IMR-90 (cell line): ENCODE measurements around the gene SMC6. TPM values are rescaled to one million over a fixed set of nuclear protein-coding genes. Genes with fewer than 3 reads are reported as not detected.

Experiments
- ATAC-seq: fragments of 200-7000 bp; cut with Tn5 transposase; 2 replicates; pipeline ENCODE4 v1.9.1; 2020; ENCODE audit warnings: low read depth, mild to moderate bottlenecking, moderate library complexity
- BruUV-seq: library from RNA; stranded (reverse); fragments of 400-500 nt; replicated peaks from 2 replicates; lab custom pipeline; 2021; lab: Mats Ljungman, UMichigan
- CTCF ChIA-PET: fragments of 300-600 bp; formaldehyde crosslinking; extraction: SDS; loops from one replicate; lab custom pipeline; 2021; ENCODE audit warnings: antibody characterized with exemption; lab: Yijun Ruan, JAX
- POLR2A ChIA-PET: fragments of 300-600 bp; sonication (Branson Sonifier 250); formaldehyde crosslinking; loops from one replicate; lab custom pipeline; 2022; ENCODE audit warnings: antibody characterized with exemption; ENCODE audit not compliant: unreplicated experiment; lab: Charles Lee
- DNase-seq: peaks from one replicate; pipeline ENCODE4 v3.0.0; 2013
- H2AFZ ChIP-seq: replicated peaks from 2 replicates; pipeline ENCODE3; 2013; ENCODE audit warnings: low read length, mild to moderate bottlenecking; ENCODE audit not compliant: poor library complexity
- H2AK5ac ChIP-seq: 2 replicates; pipeline ENCODE4 v1.6.1; 2013; ENCODE audit warnings: low read depth, low read length, inconsistent platforms
- H2AK9ac ChIP-seq: replicated peaks from 2 replicates; pipeline ENCODE3; 2013; ENCODE audit warnings: mild to moderate bottlenecking, low read depth, low read length, moderate library complexity; ENCODE audit not compliant: poor library complexity
- H2BK120ac ChIP-seq: 2 replicates; pipeline ENCODE4 v1.6.1; 2013; ENCODE audit warnings: low read depth, low read length, inconsistent platforms
- H2BK15ac ChIP-seq: 3 replicates; pipeline ENCODE4 v1.6.1; 2013; ENCODE audit warnings: low read depth, low read length, inconsistent platforms
- H2BK20ac ChIP-seq: 2 replicates; pipeline ENCODE4 v1.6.1; 2013; ENCODE audit warnings: low read depth, mild to moderate bottlenecking, inconsistent platforms, low read length, moderate library complexity
- H2BK5ac ChIP-seq: 2 replicates; pipeline ENCODE4 v1.6.1; 2013; ENCODE audit warnings: mild to moderate bottlenecking, low read depth, low read length, inconsistent platforms; ENCODE audit not compliant: poor library complexity, severe bottlenecking
- H3K14ac ChIP-seq: replicated peaks from 2 replicates; pipeline ENCODE4 v1.6.1; 2013; ENCODE audit warnings: low read depth, low read length, inconsistent platforms
- H3K18ac ChIP-seq: 2 replicates; pipeline ENCODE4 v1.6.1; 2013; ENCODE audit warnings: low read depth, low read length, control low read depth
- H3K23ac ChIP-seq: 2 replicates; pipeline ENCODE4 v1.6.1; 2013; ENCODE audit warnings: low read depth, low read length, inconsistent platforms
- H3K27ac ChIP-seq: 2 replicates; pipeline ENCODE4 v1.5.1; 2013; ENCODE audit warnings: mild to moderate bottlenecking, control low read depth, low read length; ENCODE audit not compliant: insufficient read depth
- H3K27me3 ChIP-seq: 2 replicates; pipeline ENCODE4 v1.6.1; 2013; ENCODE audit warnings: low read length; ENCODE audit not compliant: control insufficient read depth, insufficient read depth
- H3K36me3 ChIP-seq: 2 replicates; pipeline ENCODE4 v1.6.1; 2013; ENCODE audit warnings: low read length, mixed read lengths; ENCODE audit not compliant: control insufficient read depth, insufficient read depth
- H3K4ac ChIP-seq: 2 replicates; pipeline ENCODE4 v1.6.1; 2013; ENCODE audit warnings: low read depth, low read length, inconsistent platforms
- H3K4me1 ChIP-seq: 2 replicates; pipeline ENCODE4 v1.6.1; 2013; ENCODE audit warnings: low read length, mixed read lengths; ENCODE audit not compliant: control insufficient read depth, insufficient read depth
- H3K4me2 ChIP-seq: 2 replicates; pipeline ENCODE4 v1.6.1; 2013; ENCODE audit warnings: low read depth, mild to moderate bottlenecking, control low read depth, low read length, moderate library complexity
- H3K4me3 ChIP-seq: 2 replicates; pipeline ENCODE4 v1.5.1; 2013; ENCODE audit warnings: low read depth, mild to moderate bottlenecking, control low read depth, low read length, moderate library complexity; ENCODE audit not compliant: insufficient read depth
- H3K56ac ChIP-seq: 2 replicates; pipeline ENCODE4 v1.6.1; 2013; ENCODE audit warnings: low read length, inconsistent platforms; ENCODE audit not compliant: insufficient read depth; ENCODE audit errors: extremely low read depth
- H3K79me1 ChIP-seq, 2 experiments: 2 replicates each; pipeline ENCODE4 v1.6.1; 2013; ENCODE audit warnings: low read length in 2 of 2, inconsistent platforms in 1 of 2, low read depth in 1 of 2
- H3K9ac ChIP-seq: 2 replicates; pipeline ENCODE4 v1.6.1; 2013; ENCODE audit warnings: low read depth, low read length, control low read depth
- H3K9me1 ChIP-seq: 2 replicates; pipeline ENCODE4 v1.6.1; 2013; ENCODE audit warnings: low read length, inconsistent platforms; ENCODE audit not compliant: insufficient read depth
- H3K9me3 ChIP-seq: 2 replicates; pipeline ENCODE4 v1.6.1; 2013; ENCODE audit warnings: low read length; ENCODE audit not compliant: control insufficient read depth, insufficient read depth
- H4K20me1 ChIP-seq: 2 replicates; pipeline ENCODE4 v1.6.1; 2013; ENCODE audit warnings: low read length, inconsistent platforms; ENCODE audit not compliant: insufficient read depth
- H4K5ac ChIP-seq: 2 replicates; pipeline ENCODE4 v1.6.1; 2013; ENCODE audit warnings: mild to moderate bottlenecking, low read depth, low read length, control low read depth
- H4K8ac ChIP-seq, 2 experiments: 2 replicates each; pipeline ENCODE4 v1.6.1; 2013; ENCODE audit warnings: low read depth in 2 of 2, low read length in 2 of 2, control low read depth in 1 of 2, inconsistent platforms in 1 of 2
- H4K91ac ChIP-seq: 2 replicates; pipeline ENCODE4 v1.6.1; 2013; ENCODE audit warnings: low read depth, low read length, inconsistent platforms; ENCODE audit not compliant: insufficient read depth
- CEBPB ChIP-seq: IDR thresholded peaks from 2 replicates; pipeline ENCODE4 v1.6.1; 2012; ENCODE audit warnings: low read depth, low read length, improper control_type of control experiment
- CHD1 ChIP-seq: IDR thresholded peaks from 2 replicates; pipeline ENCODE4 v1.6.1; 2012; ENCODE audit warnings: low read depth, low read length, improper control_type of control experiment
- MAZ ChIP-seq: IDR thresholded peaks from 2 replicates; pipeline ENCODE4 v1.6.1; 2012; ENCODE audit warnings: low read depth, mild to moderate bottlenecking, low read length, improper control_type of control experiment, moderate library complexity, borderline replicate concordance
- MXI1 ChIP-seq: IDR thresholded peaks from 2 replicates; pipeline ENCODE4 v1.6.1; 2012; ENCODE audit warnings: low read depth, mild to moderate bottlenecking, low read length, moderate library complexity, borderline replicate concordance
- WGBS, 2 experiments: methylation state at CpG; one replicate each; pipeline versions ENCODE4 v1.1.5 to v1.1.7; 2013; ENCODE audit warnings: missing lambda C conversion rate in 2 of 2; ENCODE audit not compliant: insufficient read length in 1 of 2; ENCODE audit errors: extremely low coverage in 2 of 2; 5-methylcytosine and 5-hydroxymethylcytosine counted together
- dilution Hi-C: fragments of 300-500 bp; cut with HindIII; formaldehyde crosslinking; loops from one replicate; pipeline ENCODE4 v1.14.3; 2018; ENCODE audit warnings: low sequenced_read_pairs; ENCODE audit not compliant: unreplicated experiment
- in situ Hi-C: fragments of 300-500 bp; cut with MboI; formaldehyde crosslinking; loops from 3 replicates; pipeline ENCODE4 v1.14.3; 2019; ENCODE audit warnings: low sequenced_read_pairs, inconsistent platforms, mixed read lengths
- intact Hi-C: fragments of 100-400 bp; cut with micrococcal nuclease; formaldehyde crosslinking; loops from 2 replicates; pipeline ENCODE4 v1.10.0; 2022
- polyA plus RNA-seq, 3 experiments: library from polyadenylated mRNA; depleted of rRNA; stranded (reverse); fragments of >200 nt; gene quantifications; 2 replicates each; pipeline ENCODE4 v1.2.3, GENCODE V29; 2012; ENCODE audit warnings: low replicate concordance in 1 of 3
- total RNA-seq: library from RNA; depleted of rRNA; stranded (reverse); fragments of >200 nt; gene quantifications from 2 replicates; pipeline ENCODE4 v1.2.3, GENCODE V29; 2012

The SMC6 gene
- total and polyA plus RNA-seq, 2 of the 4 experiments (the other 2 are of a cell fraction): 6.5 to 10.4 TPM

GRCh38 chr2:17729880-17730279, 23.7 kb downstream of the SMC6 start:
- H2BK15ac ChIP-seq: no peak overlapping the region
- no peaks in the 10 kb centered on the region for H3K9me3 ChIP-seq
- H4K8ac ChIP-seq: no peak overlapping the region
- dilution Hi-C loops (no loop called here), in situ Hi-C loops (no loop called here), intact Hi-C loops (loop anchor here (10.0 kb wide), 1 partner anchor 425 kb away; no protein-coding TSS in a partner anchor)
- H4K5ac ChIP-seq: no peak overlapping the region
- H3K79me1 ChIP-seq: peaks cover 3% of the 10 kb centered on the region in 2 experiments; a peak in 2 of 4 replicates
- no peaks in the 10 kb centered on the region for H3K4me1 ChIP-seq
- TF ChIP-seq MAZ (no peak), CHD1 (no peak), CEBPB (peak; percentile 68), MXI1 (no peak)
- no peak overlapping the region for H3K23ac ChIP-seq
- no peak overlapping the region for H3K9ac ChIP-seq
- no peak overlapping the region for H3K4me2 ChIP-seq
- no peak overlapping the region for H2AK5ac ChIP-seq
- no peak overlapping the region for H3K4ac ChIP-seq
- no peak overlapping the region for H3K56ac ChIP-seq
- ChIA-PET POLR2A (interaction anchor here (0.7 kb wide), 1 partner anchor 303 kb away, joined by 13 read pairs; no protein-coding TSS in a partner anchor), CTCF (interaction anchor here (1.8 kb wide), 1 partner anchor 10 kb away, joined by 7 read pairs; no protein-coding TSS in a partner anchor)
- BruUV-seq: no TSS peak
- H2AFZ ChIP-seq: no peak overlapping the region
- no peak overlapping the region for H3K4me3 ChIP-seq
- H3K36me3 ChIP-seq: peaks cover 5% of the 10 kb centered on the region; the same call in 1 of the 2 replicates
- no peak overlapping the region for H3K27ac ChIP-seq
- H4K20me1 ChIP-seq: no peaks in the 10 kb centered on the region
- no peak overlapping the region for H4K91ac ChIP-seq
- no peak overlapping the region for H2BK120ac ChIP-seq
- H3K14ac ChIP-seq: no peak overlapping the region
- H2BK5ac ChIP-seq: no peak overlapping the region
- H3K27me3 ChIP-seq: no peaks in the 10 kb centered on the region
- H3K18ac ChIP-seq: no peak overlapping the region
- no CpG with 5 or more reads among the region's 2 CpGs for WGBS, 2 experiments
- ATAC-seq (no peak), DNase-seq (no peak)
- H2BK20ac ChIP-seq: no peak overlapping the region
- no peak overlapping the region for H2AK9ac ChIP-seq
- no peaks in the 10 kb centered on the region for H3K9me1 ChIP-seq
